Stimulated activated naive CD8-positive, alpha-beta T cell treated with anti-CD3 and anti-CD28 coated beads, Interleukin-15, Interleukin-2, amounts not matched to agents 100 ng/mL and 50 ng/mL, for 24 hours (primary cell): ENCODE results near the gene SLC30A9.

ENCODE experiments used
- H3K27ac Mint-ChIP-seq: one replicate; pipeline ENCODE4 v1.8.0; 2021; ENCODE audit warnings: mild to moderate bottlenecking, mixed read lengths
- H3K27me3 Mint-ChIP-seq: one replicate; pipeline ENCODE4 v1.8.0; 2021; ENCODE audit warnings: mixed read lengths
- H3K36me3 Mint-ChIP-seq: one replicate; pipeline ENCODE4 v1.8.0; 2021; ENCODE audit warnings: low read depth, mixed read lengths
- H3K4me1 Mint-ChIP-seq: one replicate; pipeline ENCODE4 v1.8.0; 2021; ENCODE audit warnings: low read depth, mixed read lengths
- H3K4me3 Mint-ChIP-seq: one replicate; pipeline ENCODE4 v1.8.0; 2021; ENCODE audit warnings: mild to moderate bottlenecking, mixed read lengths
- H3K9me3 Mint-ChIP-seq: one replicate; pipeline ENCODE4 v1.8.0; 2021; ENCODE audit warnings: mixed read lengths

SLC30A9 gene

DNA sequence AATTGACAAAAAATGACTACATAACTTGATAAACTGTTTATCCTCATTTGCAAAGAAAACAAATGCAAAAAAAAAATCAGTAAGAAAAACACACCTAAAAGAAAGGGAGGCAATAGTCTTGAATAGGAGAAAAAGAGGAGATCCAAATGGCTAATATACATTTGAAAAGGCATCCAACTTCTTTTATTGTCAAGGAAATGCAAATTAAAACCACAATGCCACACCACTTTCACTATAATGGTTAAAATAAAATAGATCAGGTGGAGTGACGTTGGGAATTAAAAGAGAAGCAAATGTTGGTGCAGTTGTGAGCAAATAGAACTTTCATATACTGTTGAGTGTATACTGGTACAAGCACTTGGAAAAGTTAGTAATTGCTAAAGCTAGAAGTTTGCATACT is 5.2 kb upstream of the SLC30A9 start:
- Mint-ChIP-seq H3K9me3 (no peaks in the 10 kb centered on the region), H3K4me3 (no peak overlapping the region), H3K4me1 (peaks cover 9% of the 10 kb centered on the region), H3K27ac (no peak overlapping the region), H3K27me3 (no peaks in the 10 kb centered on the region), H3K36me3 (no peaks in the 10 kb centered on the region)

DNA sequence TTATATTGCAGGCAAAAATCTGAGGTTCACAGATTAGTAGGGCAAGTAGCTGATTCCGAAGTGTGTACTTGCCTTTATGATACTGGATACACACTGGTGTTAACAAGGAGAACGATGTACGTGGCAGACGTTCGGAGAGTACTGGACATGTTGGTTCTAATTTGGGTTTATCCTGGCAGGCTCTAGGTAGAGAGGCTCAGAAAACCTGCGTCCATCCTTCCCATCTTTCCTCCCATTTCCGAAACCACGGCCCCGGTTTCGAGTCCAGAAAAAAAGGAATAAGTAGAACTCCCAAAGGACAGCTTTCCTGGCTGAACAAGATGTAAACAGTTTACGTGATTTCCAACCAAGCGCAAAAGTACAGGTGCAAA is 351 bp upstream of the SLC30A9 start:
- H3K27ac Mint-ChIP-seq, result peak overlapping the region; percentile 96
- peaks cover 8% of the 10 kb centered on the region for H3K36me3 Mint-ChIP-seq
- no peaks in the 10 kb centered on the region for H3K27me3 Mint-ChIP-seq
- peaks cover 36% of the 10 kb centered on the region for H3K4me1 Mint-ChIP-seq
- no peaks in the 10 kb centered on the region for H3K9me3 Mint-ChIP-seq
- peak overlapping the region; percentile 99 for H3K4me3 Mint-ChIP-seq

DNA sequence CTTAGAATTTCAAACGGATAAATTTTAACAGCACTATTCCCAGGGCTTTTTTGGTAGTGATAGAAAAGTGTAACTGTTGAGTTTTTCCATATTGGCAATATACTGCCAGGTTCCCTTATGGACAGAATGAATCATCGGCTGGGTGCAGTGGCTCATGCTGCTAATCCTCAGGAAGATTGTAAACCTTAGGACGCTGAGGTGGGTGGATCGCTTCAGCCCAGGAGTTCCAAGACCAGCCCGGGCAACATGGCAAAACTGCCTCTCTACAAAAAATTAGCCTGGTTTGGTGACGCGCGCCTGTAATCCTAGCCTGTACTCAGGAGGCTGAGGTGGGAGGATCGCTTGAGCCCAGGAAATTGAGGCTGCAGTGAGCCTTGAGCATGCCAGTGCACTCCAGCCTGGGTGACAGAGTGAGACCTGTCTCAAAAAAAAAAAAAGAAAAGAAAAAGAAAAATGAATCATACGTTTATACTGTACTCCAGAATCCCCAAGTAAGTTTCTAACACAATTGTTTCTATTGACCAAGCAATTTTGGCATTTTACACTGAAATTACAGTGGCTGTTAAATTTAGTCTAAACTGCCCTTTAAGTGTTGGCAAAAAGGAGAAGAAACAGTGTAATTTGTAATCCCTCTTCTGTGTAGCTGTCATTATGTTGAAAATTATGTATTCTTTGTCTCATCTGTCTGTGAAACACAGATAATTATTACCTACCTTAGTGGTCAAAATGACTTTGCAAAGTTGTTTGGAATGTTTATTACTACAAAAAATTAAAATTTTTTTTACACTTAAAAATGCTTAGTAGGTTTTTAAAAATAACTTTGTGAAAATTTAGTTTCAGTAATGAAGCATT is 1.8 kb downstream of the SLC30A9 start:
- Mint-ChIP-seq H3K4me3 (peak overlapping the region; percentile 99), H3K36me3 (peaks cover 8% of the 10 kb centered on the region), H3K27me3 (no peaks in the 10 kb centered on the region), H3K4me1 (peaks cover 39% of the 10 kb centered on the region), H3K9me3 (no peaks in the 10 kb centered on the region), H3K27ac (no peak overlapping the region)

GRCh38 chr4:41992967-41993857 is 2.9 kb downstream of the SLC30A9 start:
- no peaks in the 10 kb centered on the region for H3K27me3 Mint-ChIP-seq
- H3K4me3 Mint-ChIP-seq, result no peak overlapping the region
- no peaks in the 10 kb centered on the region for H3K9me3 Mint-ChIP-seq
- no peak overlapping the region for H3K27ac Mint-ChIP-seq
- peaks cover 12% of the 10 kb centered on the region for H3K36me3 Mint-ChIP-seq
- peaks cover 39% of the 10 kb centered on the region for H3K4me1 Mint-ChIP-seq

GRCh38 chr4:41994461-41994985 is 4.2 kb downstream of the SLC30A9 start:
- no peaks in the 10 kb centered on the region for H3K9me3 Mint-ChIP-seq
- H3K4me1 Mint-ChIP-seq, result peaks cover 38% of the 10 kb centered on the region
- H3K27me3 Mint-ChIP-seq, result no peaks in the 10 kb centered on the region
- no peak overlapping the region for H3K27ac Mint-ChIP-seq
- H3K4me3 Mint-ChIP-seq, result no peak overlapping the region
- peaks cover 12% of the 10 kb centered on the region for H3K36me3 Mint-ChIP-seq

GRCh38 chr4:41998019-41998418 is 7.7 kb downstream of the SLC30A9 start:
- Mint-ChIP-seq H3K9me3 (no peaks in the 10 kb centered on the region), H3K27me3 (no peaks in the 10 kb centered on the region), H3K4me1 (peaks cover 15% of the 10 kb centered on the region), H3K4me3 (no peak overlapping the region), H3K27ac (no peak overlapping the region), H3K36me3 (peaks cover 23% of the 10 kb centered on the region)

- no peaks in the 10 kb centered on the region for H3K9me3 Mint-ChIP-seq
- no peak overlapping the region for H3K27ac Mint-ChIP-seq
- peaks cover 25% of the 10 kb centered on the region for H3K4me1 Mint-ChIP-seq
- no peak overlapping the region for H3K4me3 Mint-ChIP-seq
- peaks cover 34% of the 10 kb centered on the region for H3K36me3 Mint-ChIP-seq
- H3K27me3 Mint-ChIP-seq, result no peaks in the 10 kb centered on the region
These were observed 9.0 kb downstream of the SLC30A9 start for GRCh38 chr4:41999321-41999720.

DNA sequence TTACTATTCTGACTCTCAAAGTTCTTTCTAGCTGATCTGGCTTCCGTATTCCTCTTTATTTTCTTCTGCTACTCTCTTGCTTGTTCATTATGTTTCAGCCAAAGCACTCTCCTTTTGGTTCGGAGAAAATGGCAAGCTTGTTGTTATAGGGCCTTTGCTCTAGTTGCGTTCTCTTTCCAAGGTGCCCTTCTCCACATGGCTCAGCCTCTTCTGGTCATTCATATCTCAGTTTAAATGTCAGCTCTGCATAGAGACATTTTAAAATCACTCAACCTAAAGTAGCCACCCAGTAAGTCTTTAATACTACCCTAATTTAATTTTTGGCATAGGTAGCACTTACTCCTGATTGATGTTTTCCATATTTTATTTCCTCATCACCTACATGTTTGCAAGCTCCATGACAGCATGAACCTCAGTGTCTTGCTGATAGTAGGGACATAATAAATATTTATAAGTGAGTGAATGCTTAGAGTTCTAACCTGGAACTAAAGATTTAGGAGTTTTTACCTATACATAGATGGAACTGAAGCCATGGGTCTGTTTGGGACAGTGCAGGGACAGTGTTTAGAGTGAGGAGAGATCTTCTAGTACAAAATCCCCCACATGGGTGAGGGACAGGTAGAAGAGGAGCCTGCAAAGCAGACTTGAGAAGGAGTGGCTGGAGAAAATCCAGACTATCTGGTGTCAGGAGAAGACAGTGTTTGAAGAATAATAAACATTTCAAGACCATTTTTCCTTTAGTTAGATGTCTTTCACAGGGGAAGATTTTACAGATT is 17.9 kb downstream of the SLC30A9 start:
- Mint-ChIP-seq H3K27ac (no peak overlapping the region), H3K9me3 (no peaks in the 10 kb centered on the region), H3K27me3 (no peaks in the 10 kb centered on the region), H3K4me1 (peaks cover 27% of the 10 kb centered on the region), H3K4me3 (no peak overlapping the region), H3K36me3 (peaks cover 74% of the 10 kb centered on the region)

- peaks cover 18% of the 10 kb centered on the region for H3K4me1 Mint-ChIP-seq
- no peaks in the 10 kb centered on the region for H3K27me3 Mint-ChIP-seq
- H3K9me3 Mint-ChIP-seq, result no peaks in the 10 kb centered on the region
- H3K36me3 Mint-ChIP-seq, result peaks cover 54% of the 10 kb centered on the region
- no peak overlapping the region for H3K4me3 Mint-ChIP-seq
- H3K27ac Mint-ChIP-seq, result peak overlapping the region; percentile 46
These were observed 25.1 kb downstream of the SLC30A9 start for GRCh38 chr4:42015438-42015837.

- Mint-ChIP-seq H3K4me1 (peaks cover 15% of the 10 kb centered on the region), H3K27me3 (no peaks in the 10 kb centered on the region), H3K4me3 (no peak overlapping the region), H3K36me3 (peaks cover 55% of the 10 kb centered on the region), H3K27ac (no peak overlapping the region), H3K9me3 (no peaks in the 10 kb centered on the region)
These were observed 28.1 kb downstream of the SLC30A9 start for GRCh38 chr4:42018451-42018850.

DNA sequence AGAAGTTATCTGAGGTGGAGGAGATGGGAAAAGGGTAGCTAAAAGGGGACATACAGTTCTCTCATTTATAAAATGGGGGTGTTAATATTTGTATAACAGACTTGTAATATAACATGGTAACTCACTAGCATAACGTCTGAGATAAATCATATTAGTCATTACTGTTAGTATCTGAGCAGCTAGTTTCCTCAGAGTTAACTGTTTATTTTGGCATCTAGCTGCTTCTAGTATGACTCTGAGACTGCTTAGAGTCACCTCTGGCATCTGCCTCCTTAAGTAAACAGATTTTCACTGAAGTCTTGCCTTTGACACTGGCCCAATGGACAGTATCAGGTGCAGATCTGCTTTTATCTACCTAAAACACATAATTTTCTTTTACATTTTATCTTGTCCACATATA is 58.1 kb downstream of the SLC30A9 start:
- no peaks in the 10 kb centered on the region for H3K27me3 Mint-ChIP-seq
- H3K27ac Mint-ChIP-seq, result no peak overlapping the region
- H3K9me3 Mint-ChIP-seq, result peaks cover 5% of the 10 kb centered on the region
- H3K4me3 Mint-ChIP-seq, result no peak overlapping the region
- peaks cover 80% of the 10 kb centered on the region for H3K36me3 Mint-ChIP-seq
- no peaks in the 10 kb centered on the region for H3K4me1 Mint-ChIP-seq

DNA sequence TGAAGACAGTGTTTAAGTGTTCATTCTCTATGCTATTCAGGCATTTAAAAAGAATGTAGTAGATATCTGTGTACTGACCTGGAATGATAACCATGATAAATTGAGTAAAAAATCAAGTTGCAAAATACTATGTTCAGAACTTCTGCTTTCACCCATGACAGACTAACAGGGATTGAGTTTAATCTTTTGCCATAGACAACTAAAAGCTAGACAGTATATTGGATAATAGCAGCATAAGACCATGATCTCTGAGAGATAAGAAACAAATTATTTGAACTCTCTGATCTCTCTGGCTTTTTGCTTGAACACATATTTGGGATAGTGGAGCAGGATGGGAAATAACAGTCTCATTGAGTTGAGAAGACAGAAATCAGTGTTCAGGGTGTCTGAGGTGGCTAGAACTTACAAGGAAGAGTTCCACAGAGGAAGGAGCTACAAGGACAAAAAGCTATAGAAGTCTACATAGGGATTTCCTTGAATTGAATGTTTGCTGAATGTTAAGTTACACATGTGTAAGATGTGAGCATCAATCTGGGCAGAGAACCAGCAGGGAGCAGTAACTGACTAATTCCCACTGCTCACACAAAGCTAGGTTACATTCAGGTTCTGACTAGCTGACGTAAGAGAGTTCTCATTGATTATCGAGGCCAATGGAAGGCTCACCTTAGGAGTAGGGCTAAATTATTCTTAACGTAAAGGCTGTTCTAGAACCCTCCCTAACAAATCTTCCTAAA is 60.4 kb downstream of the SLC30A9 start:
- Mint-ChIP-seq H3K27me3 (no peaks in the 10 kb centered on the region), H3K36me3 (peaks cover 73% of the 10 kb centered on the region), H3K4me3 (no peak overlapping the region), H3K4me1 (no peaks in the 10 kb centered on the region), H3K27ac (no peak overlapping the region), H3K9me3 (peaks cover 4% of the 10 kb centered on the region)

GRCh38 chr4:42066402-42066801 is 76.1 kb downstream of the SLC30A9 start:
- H3K4me1 Mint-ChIP-seq, result no peaks in the 10 kb centered on the region
- no peak overlapping the region for H3K27ac Mint-ChIP-seq
- H3K9me3 Mint-ChIP-seq, result no peaks in the 10 kb centered on the region
- peaks cover 35% of the 10 kb centered on the region for H3K36me3 Mint-ChIP-seq
- H3K27me3 Mint-ChIP-seq, result no peaks in the 10 kb centered on the region
- H3K4me3 Mint-ChIP-seq, result no peak overlapping the region

DNA sequence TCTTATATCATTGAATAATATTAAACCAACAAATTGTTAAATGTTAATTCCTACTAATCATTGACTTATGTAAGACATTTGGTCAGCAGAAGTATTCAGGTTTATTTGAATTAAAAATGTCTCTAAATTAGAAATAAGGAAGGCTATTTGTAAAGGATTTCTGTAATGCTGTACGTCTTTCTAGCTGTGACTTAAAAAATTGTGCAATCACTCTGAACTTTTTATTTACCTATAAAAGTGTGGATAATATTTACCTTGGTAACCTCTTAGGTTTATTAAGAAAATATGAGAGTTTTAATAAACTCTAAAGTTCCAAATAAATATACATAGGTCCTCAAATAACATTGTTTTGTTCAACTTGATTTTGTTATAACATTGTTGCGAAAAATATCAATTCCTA is 76.9 kb downstream of the SLC30A9 start:
- Mint-ChIP-seq H3K27ac (no peak overlapping the region), H3K36me3 (peaks cover 43% of the 10 kb centered on the region), H3K4me3 (no peak overlapping the region), H3K4me1 (no peaks in the 10 kb centered on the region), H3K27me3 (no peaks in the 10 kb centered on the region), H3K9me3 (no peaks in the 10 kb centered on the region)
